SK-N-SH (cell line): ENCODE data around the gene LY6G6D. TPM values are rescaled to one million over a fixed set of nuclear protein-coding genes. Genes with fewer than 3 reads are reported as not detected.

ENCODE experiments used
- CTCF ChIA-PET: fragments of 300-600, 350-600 bp; formaldehyde crosslinking; extraction: SDS; loops from one replicate; lab custom pipeline; 2021; lab: Yijun Ruan, JAX
- POLR2A ChIA-PET: fragments of 350-600 bp; sonication (Branson Sonifier 250); formaldehyde crosslinking; extraction: SDS; loops from one replicate; lab custom pipeline; 2020; ENCODE audit warnings: antibody characterized with exemption, inconsistent platforms; lab: Yijun Ruan, JAX
- DNase-seq: peaks from one replicate; pipeline ENCODE4 v3.0.0; 2012
- H2AFZ ChIP-seq: fragments of 200-600 bp; sonication (generic); 2 replicates; pipeline ENCODE4 v1.8.1; 2016; ENCODE audit warnings: antibody characterized with exemption, mild to moderate bottlenecking, low read depth
- H3F3A ChIP-seq: fragments of 200-600 bp; sonication (generic); replicated peaks from 2 replicates; pipeline ENCODE3; 2016; ENCODE audit warnings: antibody characterized with exemption, mild to moderate bottlenecking; ENCODE audit not compliant: insufficient read depth
- H3K27ac ChIP-seq, 2 experiments: fragments of 200-500 bp in 1 of 2; fragments of 200-600 bp in 1 of 2; sonication (Bioruptor generic) in 1 of 2; sonication (generic), shearing (Covaris generic) in 1 of 2; 2 replicates each; pipeline versions ENCODE4 v1.5.1 to v1.6.1; 2014 to 2016; ENCODE audit warnings: low read depth in 2 of 2, inconsistent platforms in 1 of 2, low read length in 1 of 2, mild to moderate bottlenecking in 1 of 2, mixed read lengths in 1 of 2
- H3K27me3 ChIP-seq: fragments of 200-600 bp; sonication (generic), shearing (Covaris generic); 2 replicates; pipeline ENCODE4 v1.6.1; 2016; ENCODE audit warnings: mixed run types; ENCODE audit not compliant: insufficient read depth
- H3K36me3 ChIP-seq, 2 experiments: fragments of 200-500 bp in 1 of 2; fragments of 200-600 bp in 1 of 2; sonication (Bioruptor generic) in 1 of 2; sonication (generic) in 1 of 2; replicated peaks in 1 of 2; 2 replicates each; pipeline versions ENCODE3 to v1.5.1; 2014 to 2016; ENCODE audit warnings: low read length in 1 of 2, mild to moderate bottlenecking in 1 of 2; ENCODE audit not compliant: insufficient read depth in 2 of 2, control insufficient read depth in 1 of 2
- H3K4me1 ChIP-seq, 2 experiments: fragments of 200-500 bp in 1 of 2; fragments of 200-600 bp in 1 of 2; sonication (Bioruptor generic) in 1 of 2; sonication (generic), shearing (Covaris generic) in 1 of 2; 2 replicates each; pipeline versions ENCODE4 v1.5.1 to v1.6.1; 2014 to 2016; ENCODE audit warnings: low read depth in 1 of 2, low read length in 1 of 2, mixed run types in 1 of 2; ENCODE audit not compliant: insufficient read depth in 2 of 2, control insufficient read depth in 1 of 2
- H3K4me2 ChIP-seq: fragments of 200-600 bp; sonication (generic), shearing (Covaris generic); 2 replicates; pipeline ENCODE4 v1.6.1; 2017; ENCODE audit warnings: mixed run types
- H3K4me3 ChIP-seq, 2 experiments: fragments of 200-500 bp in 1 of 2; fragments of 200-600 bp in 1 of 2; sonication (Bioruptor generic) in 1 of 2; sonication (generic), shearing (Covaris generic) in 1 of 2; 2 replicates each; pipeline versions ENCODE4 v1.5.1 to v1.8.1; 2014 to 2016; ENCODE audit warnings: low read depth in 2 of 2, inconsistent platforms in 1 of 2, low read length in 1 of 2, mild to moderate bottlenecking in 1 of 2, mixed read lengths in 1 of 2, moderate library complexity in 1 of 2
- H3K79me2 ChIP-seq: fragments of 200-600 bp; sonication (generic); 2 replicates; pipeline ENCODE4 v1.8.1; 2017; ENCODE audit warnings: mild to moderate bottlenecking; ENCODE audit not compliant: insufficient read depth
- H3K9ac ChIP-seq: fragments of 200-600 bp; sonication (generic); 2 replicates; pipeline ENCODE4 v1.6.1; 2017; ENCODE audit warnings: mixed run types
- H3K9me2 ChIP-seq: fragments of 200-600 bp; sonication (generic); 2 replicates; pipeline ENCODE4 v1.6.1; 2017; ENCODE audit warnings: mixed run types
- H3K9me3 ChIP-seq: fragments of 200-600 bp; sonication (generic); 2 replicates; pipeline ENCODE4 v1.6.1; 2017; ENCODE audit warnings: mixed run types, mild to moderate bottlenecking, moderate library complexity
- H4K20me1 ChIP-seq: fragments of 200-600 bp; sonication (generic); 2 replicates; pipeline ENCODE4 v1.6.1; 2017; ENCODE audit warnings: mild to moderate bottlenecking, mixed run types; ENCODE audit not compliant: insufficient read depth
- EZH2phosphoT487 ChIP-seq: fragments of 200-600 bp; sonication (generic); IDR thresholded peaks from 2 replicates; pipeline ENCODE4 v1.6.1; 2017; ENCODE audit warnings: low read depth, mixed run types, mild to moderate bottlenecking, antibody characterized with exemption, moderate library complexity, borderline replicate concordance
- FOXM1 ChIP-seq: IDR thresholded peaks from 2 replicates; pipeline ENCODE4 v1.4.0; 2012; ENCODE audit warnings: low read depth, mild to moderate bottlenecking
- GATA2 ChIP-seq: sonication (generic); formaldehyde crosslinking; IDR thresholded peaks from 2 replicates; pipeline ENCODE4 v1.5.0; 2020; ENCODE audit warnings: mild to moderate bottlenecking, missing genetic modification reagents
- MXI1 ChIP-seq: IDR thresholded peaks from 2 replicates; pipeline ENCODE4 v1.6.1; 2012; ENCODE audit warnings: mild to moderate bottlenecking, low read depth, low read length, improper control_type of control experiment
- NFIC ChIP-seq: IDR thresholded peaks from 2 replicates; pipeline ENCODE4 v1.4.0; 2012; ENCODE audit warnings: borderline replicate concordance
- PBX3 ChIP-seq: IDR thresholded peaks from 2 replicates; pipeline ENCODE4; 2012
- POLR2AphosphoS5 ChIP-seq: IDR thresholded peaks from 2 replicates; pipeline ENCODE4 v1.6.1; 2012; ENCODE audit warnings: low read depth, low read length
- RAD21 ChIP-seq: IDR thresholded peaks from 2 replicates; pipeline ENCODE4 v1.6.1; 2012; ENCODE audit warnings: mild to moderate bottlenecking, low read length
- RCOR1 ChIP-seq: fragments of 150-350 bp; IDR thresholded peaks from 2 replicates; pipeline ENCODE4 v1.6.1; 2017; ENCODE audit warnings: antibody characterized with exemption, low read length
- REST ChIP-seq: IDR thresholded peaks from 2 replicates; pipeline ENCODE4 v1.6.1; 2012; ENCODE audit warnings: mild to moderate bottlenecking, low read depth, low read length, moderate library complexity
- RXRA ChIP-seq: IDR thresholded peaks from 2 replicates; pipeline ENCODE4 v1.4.0; 2012; ENCODE audit warnings: low read depth, mild to moderate bottlenecking, borderline replicate concordance
- SIN3A ChIP-seq: IDR thresholded peaks from 2 replicates; pipeline ENCODE4 v1.6.1; 2012; ENCODE audit warnings: low read depth, mild to moderate bottlenecking, low read length, moderate library complexity, borderline replicate concordance
- TAF1 ChIP-seq: IDR thresholded peaks from 2 replicates; pipeline ENCODE4 v1.6.1; 2012; ENCODE audit warnings: low read depth, mild to moderate bottlenecking, low read length, moderate library complexity, borderline replicate concordance
- TCF12 ChIP-seq: IDR thresholded peaks from 2 replicates; pipeline ENCODE4 v1.4.0; 2012
- USF1 ChIP-seq: IDR thresholded peaks from 2 replicates; pipeline ENCODE4 v1.4.0; 2012; ENCODE audit warnings: low read depth, borderline replicate concordance
- USF2 ChIP-seq: fragments of 150-350 bp; IDR thresholded peaks from 2 replicates; pipeline ENCODE4 v1.6.1; 2017; ENCODE audit warnings: antibody characterized with exemption, low read length, low read depth, borderline replicate concordance
- YY1 ChIP-seq: IDR thresholded peaks from 2 replicates; pipeline ENCODE4 v1.4.0; 2012; ENCODE audit warnings: low read depth, mild to moderate bottlenecking
- whole genome bisulfite sequencing: methylation state at CpG from one replicate; pipeline ENCODE4 v1.1.6; 2017; ENCODE audit warnings: low lambda C conversion rate; 5-methylcytosine and 5-hydroxymethylcytosine counted together
- polyA plus RNA-seq, 3 experiments: library from polyadenylated mRNA; depleted of rRNA; stranded (reverse); fragments of >200 nt; gene quantifications; 2 replicates each; pipeline ENCODE4 v1.2.3, GENCODE V29; 2012

The LY6G6D gene
- polyA plus RNA-seq, 1 of the 3 experiments (the other 2 are of a cell fraction), result not detected

- TF ChIP-seq TCF12 (no peak), USF1 (no peak), SIN3A (no peak), PBX3 (no peak), TAF1 (no peak), MXI1 (no peak), RAD21 (no peak), GATA2 (CRISPR knock-in tag) (no peak), REST (no peak), YY1 (no peak), NFIC (no peak), USF2 (no peak), RXRA (no peak), FOXM1 (no peak), EZH2phosphoT487 (no peak), RCOR1 (no peak), POLR2AphosphoS5 (no peak)
- TF ChIP-seq, all 33 proteins: peak for 0
- Histone ChIP-seq H3K79me2 (peaks cover 9% of the 10 kb centered on the region; the same call in 1 of the 2 replicates), H3K4me1 (peaks cover 6 to 7% of the 10 kb centered on the region in 2 experiments; a peak in 1 of 4 replicates), H4K20me1 (peaks cover 5% of the 10 kb centered on the region; the same call in 1 of the 2 replicates), H3K27me3 (no peaks in the 10 kb centered on the region), H3K4me2 (no peak overlapping the region), H3K27ac (no peak overlapping the region), H3K9me3 (no peaks in the 10 kb centered on the region), H2AFZ (no peak overlapping the region), H3K4me3 (no peak overlapping the region), H3K36me3 (peaks cover 21 to 26% of the 10 kb centered on the region in 2 experiments), H3F3A (peaks cover 4% of the 10 kb centered on the region), H3K9me2 (no peaks in the 10 kb centered on the region), H3K9ac (no peak overlapping the region)
- DNase-seq, result no peak
- 96% methylated on average over 17 of the region's 25 CpGs for WGBS
- CTCF ChIA-PET, result interaction anchor here (0.9 to 1.6 kb wide), 4 partner anchors 10 to 72 kb away, joined by 3 to 4 read pairs (median 4); partner anchors contain the start of gene VARS1
- POLR2A ChIA-PET, result no interaction called here
These were observed 9.0 kb downstream of the LY6G6D start for GRCh38 chr6:31723980-31724691.
